SU-DHL-6 (cell line): ENCODE data around the gene ARSK.

Experiments
- CTCF ChIP-seq: fragments of 200-600 bp; sonication (generic); IDR thresholded peaks from one replicate; pipeline ENCODE4 v1.5.1; 2017; ENCODE audit warnings: antibody characterized with exemption, mild to moderate bottlenecking, low read length, moderate library complexity; ENCODE audit not compliant: insufficient read depth, poor library complexity, severe bottlenecking
- EZH2phosphoT487 ChIP-seq: fragments of 200-600 bp; sonication (generic), shearing (Covaris generic); conservative IDR thresholded peaks from 2 replicates; pipeline ENCODE4 v1.6.1; 2018; ENCODE audit warnings: mild to moderate bottlenecking, antibody characterized with exemption, low read length, moderate library complexity, mixed read lengths

- TF ChIP-seq CTCF, result no peak
- no peak for TF ChIP-seq EZH2phosphoT487
These were observed 8.5 kb downstream of the ARSK start for GRCh38 chr5:95563367-95563766.
